HG03095 (cell line): ENCODE data around the gene MESP2.

Experiments
- ATAC-seq: cut with Tn5 transposase; IDR thresholded peaks from one replicate; pipeline ENCODE4 v1.9.1; 2021; ENCODE audit warnings: moderate library complexity; ENCODE audit not compliant: unreplicated experiment

Gene MESP2

DNA sequence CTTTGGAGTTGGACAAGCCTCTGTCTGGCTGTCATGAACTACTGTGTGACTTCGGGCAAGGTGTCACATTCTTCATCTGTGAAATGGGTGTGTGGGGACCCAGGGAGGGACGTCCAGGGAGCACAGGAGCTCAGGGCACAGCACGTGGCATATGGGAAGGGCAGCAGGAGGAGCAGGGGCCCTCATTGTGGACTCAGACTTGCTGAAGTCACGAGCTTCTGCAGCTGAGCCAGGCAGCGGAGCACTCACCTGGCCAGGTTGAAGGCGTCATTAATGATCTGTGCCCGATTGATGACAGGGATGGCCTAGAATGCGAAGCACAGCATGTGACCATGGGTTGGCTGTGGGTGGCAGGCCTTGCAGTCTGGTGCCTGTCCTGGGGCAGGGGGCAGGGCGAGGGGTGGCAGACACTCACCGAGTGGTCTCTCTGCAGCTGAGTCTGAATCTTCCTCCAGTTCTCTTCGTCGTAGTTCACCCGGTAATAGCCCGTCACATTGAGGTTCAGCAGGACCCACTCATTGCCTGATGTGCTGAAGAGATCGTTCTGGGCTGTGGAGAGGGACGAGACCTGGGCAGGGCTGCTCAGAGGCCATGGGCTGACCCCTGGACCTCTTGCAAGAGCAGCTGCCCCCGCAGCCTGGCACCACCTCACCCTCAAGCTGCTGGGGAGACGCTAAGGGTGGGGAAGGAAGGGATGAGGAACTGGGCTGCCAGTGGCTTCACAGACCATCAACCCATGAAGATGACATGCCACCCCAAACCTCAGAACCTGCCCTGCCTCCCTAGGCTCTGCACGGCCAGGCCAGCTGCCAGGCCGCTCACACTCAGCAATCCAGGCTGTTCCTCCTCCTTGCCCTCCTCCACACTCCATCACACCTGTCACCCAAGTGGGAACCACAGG lies 23.1 kb downstream of the MESP2 start:
- no peak for ATAC-seq

DNA sequence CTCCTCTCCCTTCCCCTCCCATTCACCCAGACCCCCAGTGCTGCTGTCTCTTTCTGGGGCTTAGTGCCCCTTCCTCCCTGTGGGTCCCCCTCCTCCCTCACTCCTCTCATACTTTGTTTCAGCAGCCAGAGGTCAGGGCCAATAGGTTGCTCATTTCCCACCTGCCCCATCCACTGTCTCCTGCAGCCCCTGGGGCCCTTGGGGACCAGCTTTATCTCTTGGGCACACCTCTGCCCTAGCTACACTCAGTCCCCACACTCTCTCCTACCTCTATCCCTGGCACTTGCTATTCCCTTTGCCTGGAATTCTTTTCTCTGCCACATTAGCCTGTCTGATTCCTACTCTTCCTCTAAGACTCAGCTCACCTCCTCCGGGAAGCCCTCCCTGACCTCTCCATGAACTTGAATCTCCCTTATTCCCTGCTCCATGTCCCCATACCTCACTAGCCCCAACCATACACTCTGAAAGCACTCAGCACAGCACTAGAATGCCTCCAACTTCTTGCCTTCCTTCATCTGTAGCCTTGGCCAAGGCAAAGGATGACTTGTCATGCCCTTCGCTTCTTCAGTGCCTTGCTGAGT lies 23.9 kb downstream of the MESP2 start:
- ATAC-seq: no peak

DNA sequence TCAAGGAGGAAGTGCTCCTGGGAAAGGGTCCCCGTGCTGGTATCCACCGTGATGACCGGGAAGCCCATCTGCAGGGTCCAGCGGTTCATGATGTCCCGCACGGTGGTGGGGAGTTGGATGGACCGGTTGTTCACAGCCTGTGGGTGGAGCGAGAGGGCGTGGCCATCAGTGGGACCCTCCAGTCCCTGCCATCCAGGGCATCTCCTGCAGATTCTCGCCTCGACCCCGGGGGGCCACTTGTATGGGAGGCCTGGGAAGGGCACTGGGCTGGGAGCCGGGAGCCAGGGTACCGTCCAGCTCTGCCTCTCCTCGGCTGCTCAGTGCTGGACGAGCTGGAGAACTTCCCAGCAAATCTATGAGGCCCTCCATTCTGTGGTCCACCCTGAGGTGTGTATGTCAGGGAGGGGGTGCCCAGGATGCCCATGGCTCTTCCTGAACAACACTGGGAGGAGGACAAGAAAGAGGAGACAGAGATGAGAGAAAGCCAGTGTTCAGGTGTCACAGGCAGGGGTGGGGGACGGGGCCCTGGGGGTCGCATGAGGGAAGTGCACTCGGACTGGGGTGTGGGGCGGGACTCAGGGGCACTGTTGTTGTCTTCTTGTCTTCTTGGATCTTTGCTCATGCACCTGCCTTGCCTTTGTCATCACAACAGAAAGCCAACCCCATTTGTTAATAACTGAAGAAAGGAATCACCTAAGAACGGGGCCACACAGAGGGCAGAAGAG lies 25.5 kb downstream of the MESP2 start:
- no peak for ATAC-seq

DNA sequence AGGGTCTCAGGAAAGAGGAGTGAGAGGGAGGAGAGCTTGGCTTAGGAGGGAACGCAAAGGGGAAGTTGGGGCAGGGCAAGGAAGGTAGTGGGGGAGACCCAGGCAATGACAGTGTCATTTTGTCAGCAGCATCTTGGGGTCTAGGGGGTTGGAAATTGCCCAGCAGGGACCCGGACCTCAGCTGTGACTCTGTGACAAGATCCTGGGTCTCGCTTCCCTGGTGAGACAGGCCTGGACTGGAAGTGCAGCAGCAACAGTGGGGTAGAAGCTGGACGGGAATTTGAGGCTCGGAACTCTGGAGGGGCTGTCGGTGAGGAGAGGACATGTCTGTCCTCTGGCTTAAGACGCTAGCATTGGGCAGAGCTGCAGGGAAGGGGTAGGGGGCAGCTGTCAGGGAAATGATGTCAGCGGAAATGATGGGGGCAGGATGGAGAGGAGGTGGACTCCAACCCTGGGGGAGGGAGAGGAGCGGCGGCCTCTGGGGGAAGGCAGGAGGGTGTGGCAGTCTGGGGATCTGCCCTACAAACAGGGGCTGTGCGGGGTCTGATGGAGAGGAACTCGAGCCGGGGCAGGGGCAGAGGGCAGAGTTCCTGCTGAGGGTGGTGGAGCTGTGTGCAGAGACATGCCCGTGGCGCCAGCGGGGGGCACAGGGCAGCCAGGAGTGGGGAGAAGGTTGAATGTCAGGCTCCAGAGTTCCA lies 26.2 kb downstream of the MESP2 start:
- ATAC-seq: no peak

DNA sequence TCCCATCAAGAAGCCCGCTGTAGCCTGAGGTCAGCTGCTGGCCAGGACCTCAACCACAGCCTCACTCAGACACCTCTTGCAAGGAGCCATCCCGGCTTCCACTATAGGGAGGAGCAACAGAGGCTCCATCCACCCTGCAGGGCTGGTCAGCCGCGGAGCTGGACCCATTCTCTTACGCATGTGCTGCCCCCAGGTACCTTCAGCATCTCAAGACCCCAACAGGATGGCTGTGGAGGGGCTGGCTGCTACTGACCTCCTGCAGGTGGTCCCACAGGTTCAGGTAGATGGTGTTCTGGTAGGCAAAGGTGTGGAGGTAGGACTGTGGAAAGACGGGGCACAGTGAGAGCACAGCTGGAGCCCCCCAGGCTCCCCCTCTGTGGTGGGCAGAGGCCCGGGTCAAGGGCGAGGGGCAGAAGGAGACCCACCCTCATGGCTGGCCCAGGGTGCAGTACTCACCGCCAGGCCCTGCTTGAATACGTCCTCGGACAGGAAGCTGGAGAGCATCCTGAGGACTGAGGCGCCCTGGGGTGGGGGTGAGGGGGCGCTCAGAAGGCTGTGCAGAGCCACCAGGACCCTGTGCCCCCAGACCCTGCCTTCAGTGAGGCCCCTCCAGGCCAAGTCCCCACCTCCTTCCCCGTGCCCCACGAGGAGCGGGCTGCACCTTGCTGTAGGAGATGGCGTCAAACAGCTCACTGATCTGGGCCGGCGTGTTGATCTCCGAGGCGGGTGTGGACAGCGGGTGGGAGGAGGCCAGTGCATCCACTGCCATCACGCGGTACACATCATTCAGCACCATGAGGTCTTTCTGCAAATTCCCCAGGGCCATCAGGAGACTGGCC lies 27.1 kb downstream of the MESP2 start:
- no peak for ATAC-seq

DNA sequence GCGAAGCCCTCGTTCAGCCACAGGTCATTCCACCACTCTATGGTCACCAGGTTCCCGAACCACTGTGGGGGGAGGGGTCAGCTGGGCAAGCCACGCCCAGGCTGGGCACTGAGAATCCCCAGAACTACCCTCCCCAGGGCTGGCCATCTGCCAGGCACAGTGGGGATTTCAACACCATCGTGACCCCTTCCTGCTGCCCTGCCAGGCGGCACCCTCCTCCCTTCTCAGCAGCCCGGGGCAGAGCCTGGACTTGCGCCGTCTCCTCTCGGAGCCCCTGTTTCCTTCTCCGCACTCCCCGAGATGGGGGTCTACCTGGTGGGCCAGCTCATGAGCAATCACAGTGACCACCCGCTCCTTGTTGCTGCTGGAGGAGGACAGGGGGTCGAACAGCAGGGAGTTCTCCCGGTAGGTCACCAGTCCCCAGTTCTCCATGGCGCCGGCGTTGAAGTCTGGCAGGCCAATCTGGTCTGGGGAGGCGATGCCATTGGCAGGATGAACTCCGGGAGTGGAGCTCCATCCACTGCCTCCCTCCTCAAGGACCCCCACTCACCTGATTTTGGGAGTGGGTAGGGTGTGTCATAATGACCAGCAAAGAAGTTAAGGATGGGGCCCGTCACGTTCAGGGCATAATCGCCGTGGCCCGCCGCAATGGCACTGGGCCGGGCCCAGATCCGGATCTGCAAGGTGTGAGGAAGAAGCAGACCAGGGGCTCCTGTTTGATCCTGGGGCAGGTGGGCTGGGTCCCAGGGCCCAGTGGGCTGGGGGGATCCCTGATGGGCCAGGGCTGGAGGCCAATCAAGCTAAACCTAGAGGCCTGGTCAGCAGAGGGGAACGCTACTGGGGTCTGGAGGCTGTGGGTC lies 28.0 kb downstream of the MESP2 start:
- ATAC-seq: no peak

DNA sequence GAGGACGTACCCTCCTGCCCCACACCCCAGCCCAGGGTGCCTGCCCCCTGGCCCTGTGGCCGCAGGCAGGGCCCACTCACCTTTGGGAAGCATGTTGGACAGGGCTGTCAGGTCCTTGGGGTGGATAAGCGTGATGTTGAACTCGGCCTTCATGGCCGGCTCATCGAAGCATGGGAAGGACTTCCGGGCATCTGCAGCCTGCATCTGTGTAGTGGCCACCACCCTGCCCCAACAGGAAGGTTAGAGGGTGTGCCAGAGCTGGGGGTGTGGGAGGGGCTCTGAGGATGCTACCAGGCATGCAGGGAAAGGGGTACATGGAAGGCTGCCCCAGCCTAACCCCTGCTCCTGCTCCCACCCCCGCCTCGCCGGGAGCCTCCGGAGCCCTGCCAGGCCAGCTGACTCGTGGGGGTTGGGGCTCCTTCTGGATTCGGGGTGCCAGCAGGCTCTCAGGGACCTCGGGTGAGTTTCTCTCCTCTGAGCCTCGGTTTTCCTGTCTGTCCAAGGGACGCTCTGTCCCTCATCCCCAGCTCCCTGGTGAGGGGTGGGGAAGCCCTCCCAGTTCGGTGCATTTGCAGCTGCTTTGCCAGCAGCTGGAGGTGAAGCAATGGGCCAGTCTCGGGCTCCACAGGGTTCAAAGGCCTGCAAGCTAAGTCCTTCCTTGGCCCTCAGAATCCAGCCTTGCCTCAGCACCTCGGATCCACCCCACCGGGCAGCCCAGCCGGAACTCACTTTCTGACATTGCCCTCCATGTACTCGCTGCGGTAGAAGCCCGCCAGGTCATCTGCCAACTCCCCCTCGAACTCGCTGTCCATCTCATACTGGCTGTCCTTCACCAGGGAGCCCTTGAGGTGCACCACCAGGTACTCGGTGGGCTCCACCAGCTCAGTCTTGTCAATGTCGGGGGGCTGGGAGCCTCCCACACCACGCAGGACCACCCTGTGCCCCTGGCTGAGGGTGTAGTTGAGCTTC lies 29.4 kb downstream of the MESP2 start:
- no peak for ATAC-seq

DNA sequence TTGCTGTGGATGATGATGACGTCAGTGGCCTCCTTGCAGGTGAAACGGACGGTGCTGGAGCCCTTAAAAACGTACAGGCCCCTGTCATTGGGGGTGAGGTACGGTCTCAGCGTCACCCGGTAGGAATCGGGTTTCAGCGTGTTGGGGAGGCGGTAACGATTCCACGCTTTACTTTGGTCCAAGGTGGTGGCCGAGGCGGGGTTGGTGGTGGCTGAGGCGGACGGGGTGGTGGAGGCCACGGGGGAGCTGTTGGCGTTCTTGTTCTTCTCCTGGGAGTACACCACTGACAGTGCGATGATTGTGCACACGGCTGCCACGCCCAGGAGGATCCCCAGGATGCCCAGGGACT lies 30.1 kb downstream of the MESP2 start:
- no peak for ATAC-seq

DNA sequence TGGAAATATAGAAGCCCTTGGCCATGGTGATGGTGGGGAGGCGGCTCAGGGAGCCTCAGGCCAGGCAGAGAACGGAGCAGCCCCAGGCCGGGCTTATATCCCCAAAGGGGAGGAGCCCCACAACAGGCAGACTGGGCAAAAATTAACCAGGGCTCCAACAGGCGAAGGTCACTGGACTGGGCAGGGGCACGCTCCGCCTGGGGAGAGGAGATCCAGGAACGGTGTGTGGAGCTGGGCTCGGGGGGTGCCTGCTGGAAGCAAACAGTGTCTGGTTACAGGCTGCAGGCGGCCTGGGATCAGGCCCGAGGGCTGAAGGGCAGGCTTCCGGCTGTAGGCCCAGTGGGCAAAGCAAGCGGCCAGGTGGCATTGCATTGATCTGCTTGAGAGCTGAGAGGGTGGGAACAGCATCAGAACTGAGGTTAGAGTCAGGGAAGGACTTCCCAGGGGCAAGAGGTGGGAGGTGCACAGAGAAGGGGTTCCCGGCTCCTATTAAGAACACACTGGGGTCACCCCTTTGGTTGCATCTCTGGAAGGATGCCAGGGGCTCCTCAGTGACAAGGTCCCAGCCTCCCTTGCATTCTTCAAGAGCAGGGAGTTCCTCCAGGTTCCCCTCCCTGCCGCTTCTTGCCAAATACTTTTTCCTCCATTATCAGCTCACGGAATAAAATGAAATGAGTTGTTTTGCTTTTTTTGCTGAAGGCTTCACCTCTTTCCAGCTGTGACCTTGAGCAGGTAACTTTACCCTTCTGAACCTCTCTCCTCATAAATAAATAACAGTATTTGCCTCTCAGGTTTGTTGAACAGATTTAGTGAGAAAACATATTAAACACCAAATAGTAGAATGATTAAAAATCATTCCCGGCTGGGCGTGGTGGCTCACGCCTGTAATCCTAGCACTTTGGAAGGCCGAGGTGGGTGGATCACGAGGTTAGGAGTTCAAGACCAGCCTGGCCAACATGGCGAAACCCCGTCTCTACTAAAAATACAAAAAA lies 30.7 kb downstream of the MESP2 start:
- ATAC-seq: no peak

DNA sequence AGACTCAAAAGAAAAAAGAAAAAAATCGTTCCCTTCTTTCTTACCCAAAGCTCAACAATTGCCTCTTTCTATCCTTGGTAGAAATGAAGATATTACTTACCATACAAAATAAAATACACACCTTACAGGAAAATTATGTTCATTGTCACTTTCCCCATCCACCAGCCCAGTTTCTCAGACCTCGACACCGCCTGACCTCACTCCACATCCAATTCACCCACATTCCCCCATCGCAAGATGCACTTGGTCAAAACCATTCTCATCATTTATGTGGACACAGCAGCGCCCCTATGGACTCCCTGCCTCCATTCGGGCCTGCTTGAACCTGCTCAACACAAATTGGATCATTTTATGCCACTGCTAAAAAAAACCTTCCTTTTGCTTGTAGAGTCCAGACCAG lies 31.6 kb downstream of the MESP2 start:
- ATAC-seq: no peak

DNA sequence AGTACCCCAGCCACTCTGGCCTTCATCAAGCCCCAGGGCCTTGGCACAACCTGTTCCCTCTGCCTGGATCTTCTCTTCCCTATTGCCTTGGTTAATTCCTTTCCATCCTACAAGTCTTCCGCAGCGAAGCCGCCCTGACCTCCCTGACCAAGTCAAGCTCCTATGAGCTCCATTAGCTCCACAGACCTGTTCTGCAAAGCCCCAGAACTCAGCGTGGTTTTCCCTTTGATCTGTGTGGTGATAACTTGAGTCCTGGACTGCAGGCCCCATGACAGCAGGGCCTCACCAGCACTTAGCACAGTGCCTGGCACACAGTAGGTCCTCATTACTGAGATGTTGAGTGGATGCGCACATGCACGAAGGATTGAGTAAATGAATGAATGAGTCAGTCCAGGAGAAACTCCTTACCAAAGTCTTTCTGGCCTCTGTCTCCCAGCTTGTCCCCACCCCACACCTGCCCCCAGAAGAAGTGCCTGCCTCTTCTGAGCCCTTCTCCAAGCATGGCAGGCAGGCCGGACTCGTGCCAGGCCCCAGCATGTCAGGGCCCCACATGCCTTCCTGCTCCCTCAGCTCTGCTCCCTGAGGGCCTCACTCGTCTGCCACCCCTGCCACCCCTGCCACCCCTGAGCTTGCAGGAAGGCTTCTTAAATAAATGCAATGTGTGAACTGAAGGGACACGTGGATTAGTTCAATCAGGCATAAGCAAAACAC lies 32.2 kb downstream of the MESP2 start:
- ATAC-seq: no peak

DNA sequence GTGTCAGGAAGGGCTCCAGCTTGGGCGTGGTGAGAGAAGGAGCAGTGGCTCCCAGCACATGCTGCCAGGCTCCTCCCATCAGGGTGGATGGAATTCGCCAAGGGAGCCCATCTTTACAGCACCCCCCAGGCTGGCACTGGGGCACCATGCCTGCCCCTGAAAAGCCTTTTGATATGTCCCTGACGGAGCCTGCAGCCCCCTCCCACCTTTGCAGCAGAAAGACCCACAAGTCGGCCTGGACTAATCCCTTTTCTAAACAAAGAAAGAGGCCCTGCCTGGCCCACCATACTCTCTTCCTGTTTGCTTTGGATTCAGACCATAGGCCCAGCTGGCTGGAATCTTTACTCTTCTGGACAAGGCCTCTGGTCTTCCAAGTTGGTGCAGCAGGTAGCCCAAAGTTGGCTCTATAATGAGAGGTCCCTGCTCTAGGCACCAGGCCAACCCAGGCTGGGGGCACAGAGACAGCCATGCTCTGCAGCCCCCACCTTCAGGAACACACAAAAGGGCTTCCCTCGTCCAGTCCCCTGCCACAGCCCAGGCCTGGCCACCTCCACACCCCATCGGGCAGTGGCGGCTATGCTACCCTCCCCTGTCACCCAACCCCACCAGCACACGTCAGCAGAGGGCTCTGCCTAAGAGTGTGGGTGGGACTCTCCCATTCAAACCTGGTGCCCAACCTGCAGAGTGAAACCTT lies 33.1 kb downstream of the MESP2 start:
- ATAC-seq: no peak

DNA sequence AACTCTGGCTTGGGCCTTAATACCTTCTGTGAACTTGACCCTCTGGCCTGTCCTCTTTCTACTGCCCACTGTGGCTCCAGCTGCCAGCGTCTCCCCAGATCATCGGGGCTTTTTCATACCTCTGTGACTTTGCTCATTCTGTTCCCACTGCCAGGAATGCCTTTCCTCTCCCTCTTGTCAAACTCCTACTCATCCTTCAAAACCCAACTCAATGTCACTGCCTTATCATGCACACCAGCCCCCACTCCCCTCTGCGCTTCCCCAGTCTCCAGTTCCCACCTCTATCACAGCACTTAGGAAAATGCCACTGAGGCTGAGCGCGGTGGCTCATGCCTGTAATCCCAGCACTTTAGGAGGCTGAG lies 33.6 kb downstream of the MESP2 start:
- ATAC-seq: no peak

DNA sequence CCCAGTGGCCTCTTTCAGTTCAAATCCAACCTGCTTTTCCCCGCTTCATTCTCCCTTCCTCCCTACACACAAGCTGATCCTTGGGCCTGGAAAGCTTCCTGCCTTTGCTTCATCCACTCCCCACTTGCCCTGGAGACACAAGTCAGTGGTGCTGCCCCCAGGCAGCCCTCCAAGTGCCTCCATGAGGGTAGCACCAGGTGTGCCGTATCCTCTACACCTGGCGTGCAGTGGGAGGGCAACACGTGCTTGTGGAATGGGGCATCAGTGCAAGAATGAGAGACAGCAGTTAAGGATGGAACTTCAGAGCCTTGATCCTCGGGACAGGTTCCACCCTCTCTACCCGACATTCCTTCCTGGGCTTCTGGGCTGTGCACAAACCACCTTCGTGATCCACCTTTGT lies 34.7 kb downstream of the MESP2 start:
- ATAC-seq: no peak

DNA sequence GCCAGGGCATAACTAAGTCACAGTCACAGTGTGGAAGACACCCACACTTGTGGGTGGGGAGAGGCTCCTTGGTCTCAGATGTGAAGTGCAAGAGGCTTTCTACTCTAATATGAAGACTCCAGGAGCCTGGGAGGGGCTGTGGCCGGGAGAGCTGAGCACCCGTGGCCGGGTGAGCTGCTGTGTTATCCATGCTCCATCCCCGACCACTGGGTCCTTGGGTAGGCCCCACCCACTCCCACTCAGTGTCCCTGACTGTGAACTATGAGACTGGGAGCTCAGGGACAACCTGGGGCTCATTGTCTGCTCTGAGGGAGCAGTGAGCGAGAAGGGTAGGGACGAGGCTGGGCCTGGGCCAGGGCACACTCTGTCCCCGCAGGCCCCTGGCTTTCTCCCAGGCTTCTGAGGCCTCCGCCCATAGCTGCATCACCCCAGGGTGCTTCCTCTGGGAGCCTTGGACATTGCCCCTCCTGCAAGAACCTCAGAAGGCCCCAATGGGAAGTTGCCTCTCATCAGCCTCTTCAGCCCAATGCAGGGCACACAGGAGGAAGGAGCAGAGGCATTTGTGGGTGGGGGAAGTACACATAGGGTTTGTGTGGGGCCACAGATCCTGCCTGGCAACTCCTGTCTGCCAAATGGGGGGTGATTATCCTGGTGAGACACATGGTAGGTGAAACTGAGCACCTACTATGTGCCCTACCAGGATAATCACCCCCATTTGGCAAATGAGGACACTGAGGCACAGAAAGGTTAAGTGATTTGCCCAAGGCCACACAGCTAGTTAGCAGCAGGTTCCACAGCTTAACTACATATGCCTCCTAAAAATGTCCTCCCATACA lies 36.1 kb downstream of the MESP2 start:
- ATAC-seq: no peak
